Left ventricle myocardium superior (tissue), 1 donor: ENCODE data around the gene AXIN1. TPM values are rescaled to one million over a fixed set of nuclear protein-coding genes. Genes with fewer than 3 reads are reported as not detected.
"Not testable (repeated sequence)": the region's sequence is repeated elsewhere in the genome, so short reads cannot be mapped to it uniquely, and the experiment has no call there.

ENCODE experiments used
- ATAC-seq: fragments of 200-7000 bp; cut with Tn5 transposase; one replicate; pipeline ENCODE4 v1.9.1; 2020; ENCODE audit warnings: mild to moderate bottlenecking, moderate library complexity
- DNase-seq: peaks from one replicate; pipeline ENCODE4 v3.0.0-alpha.2; 2020
- intact Hi-C: fragments of 100-400 bp; cut with micrococcal nuclease; formaldehyde crosslinking; loops from one replicate; pipeline ENCODE4 v1.11.0; 2022
- total RNA-seq: library from RNA; stranded (reverse); fragmentation: NEBNext Ultra II Directional; extraction: Animal tissue kit (Norgen Biotek cat#: 25700); gene quantifications from one replicate; pipeline ENCODE4 v1.2.1, GENCODE V29; 2021
- donor health status: DM: no; HTN: yes; CAD: no; lungs with severe emphysema.

Gene AXIN1
- total RNA-seq, 1 donor from 2014 or later = 14.4 TPM

GRCh38 chr16:279531-279930 lies 73.0 kb downstream of the AXIN1 start:
- ATAC-seq = no peak
- no peak for DNase-seq
- intact Hi-C loops = no loop called here

- DNase-seq (no peak), ATAC-seq (peak; percentile 68)
- intact Hi-C loops = no loop called here
Measured at GRCh38 chr16:278863-279366, 73.6 kb downstream of the AXIN1 start.

- intact Hi-C loops = no loop called here
- DNase-seq = no peak
- ATAC-seq = peak; percentile 4
Measured at GRCh38 chr16:276426-277077, 76.0 kb downstream of the AXIN1 start.

GRCh38 chr16:275786-276232 lies 76.7 kb downstream of the AXIN1 start, which contains the start of gene RGS11:
Gene RGS11, minus strand, starts transcription at chr16:275944. Its CDS starts 33 bp downstream, at chr16:275911.
- DNase-seq = peak; percentile 60
- intact Hi-C loops = no loop called here
- peak; percentile 54 for ATAC-seq

- intact Hi-C loops = no loop called here
- ATAC-seq = peak; percentile 29
- DNase-seq = no peak
Measured at GRCh38 chr16:275041-275641, 77.4 kb downstream of the AXIN1 start.

GRCh38 chr16:273547-274421 lies 78.7 kb downstream of the AXIN1 start:
- DNase-seq = no peak
- no peak for ATAC-seq
- intact Hi-C loops = no loop called here

GRCh38 chr16:272633-273546 lies 79.6 kb downstream of the AXIN1 start:
- DNase-seq (no peak), ATAC-seq (no peak)
- intact Hi-C loops = no loop called here

GRCh38 chr16:270381-271255 lies 81.9 kb downstream of the AXIN1 start:
- DNase-seq (no peak), ATAC-seq (no peak)
- intact Hi-C loops = no loop called here

GRCh38 chr16:269061-269796 lies 83.3 kb downstream of the AXIN1 start:
- ATAC-seq = no peak
- DNase-seq = no peak
- intact Hi-C loops = no loop called here

GRCh38 chr16:268141-269053 lies 84.1 kb downstream of the AXIN1 start:
- DNase-seq (no peak), ATAC-seq (no peak)
- intact Hi-C loops = no loop called here

- DNase-seq, intact Hi-C loops, ATAC-seq: not testable (repeated sequence)
Measured at GRCh38 chr16:267562-267961, 85.0 kb downstream of the AXIN1 start.

GRCh38 chr16:266258-267164 lies 86.0 kb downstream of the AXIN1 start:
- intact Hi-C loops = no loop called here
- ATAC-seq (peak; percentile 8), DNase-seq (no peak)

GRCh38 chr16:265711-266110 lies 86.8 kb downstream of the AXIN1 start:
- intact Hi-C loops = no loop called here
- ATAC-seq = no peak
- DNase-seq = no peak

- intact Hi-C loops = no loop called here
- DNase-seq (no peak), ATAC-seq (no peak)
Measured at GRCh38 chr16:265002-265529, 87.5 kb downstream of the AXIN1 start.

GRCh38 chr16:264440-264951 lies 88.0 kb downstream of the AXIN1 start:
- ATAC-seq (no peak), DNase-seq (no peak)
- intact Hi-C loops = no loop called here
